Left ventricle myocardium superior (tissue), 1 donor: ENCODE results near the gene PAQR8. TPM values are rescaled to one million over a fixed set of nuclear protein-coding genes. Genes with fewer than 3 reads are reported as not detected.

Source experiments
- ATAC-seq: fragments of 200-7000 bp; cut with Tn5 transposase; one replicate; pipeline ENCODE4 v1.9.1; 2020; ENCODE audit warnings: mild to moderate bottlenecking, moderate library complexity
- DNase-seq: peaks from one replicate; pipeline ENCODE4 v3.0.0-alpha.2; 2020
- intact Hi-C: fragments of 100-400 bp; cut with micrococcal nuclease; formaldehyde crosslinking; loops from one replicate; pipeline ENCODE4 v1.11.0; 2022
- total RNA-seq: library from RNA; stranded (reverse); fragmentation: NEBNext Ultra II Directional; extraction: Animal tissue kit (Norgen Biotek cat#: 25700); gene quantifications from one replicate; pipeline ENCODE4 v1.2.1, GENCODE V29; 2021
- donor health status: DM: no; HTN: yes; CAD: no; lungs with severe emphysema.

PAQR8 gene
- total RNA-seq, 1 donor from 2014 or later = 1.8 TPM

GRCh38 chr6:52341561-52342260, 20.2 kb upstream of the PAQR8 start:
- intact Hi-C loops = no loop called here
- DNase-seq = no peak
- ATAC-seq = no peak

DNA sequence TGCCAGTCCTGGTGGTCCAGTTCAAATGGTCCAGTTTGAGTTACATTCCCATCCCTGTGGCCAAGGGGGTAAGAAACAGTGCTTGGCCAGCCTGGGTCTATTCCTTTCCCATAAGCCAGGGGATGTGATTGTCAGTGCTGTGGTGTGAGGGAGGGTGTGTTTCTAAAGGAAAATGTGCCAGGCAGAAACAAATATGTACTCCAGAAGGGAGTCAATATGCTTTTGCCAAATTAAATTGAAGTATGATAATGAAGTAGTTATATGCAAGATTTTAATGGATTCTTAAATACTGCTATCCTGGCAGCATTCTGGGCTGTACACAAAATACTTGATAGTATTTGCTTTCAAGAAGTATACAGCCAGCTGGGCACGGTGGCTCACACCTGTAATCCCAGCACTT, 16.6 kb upstream of the PAQR8 start:
- ATAC-seq (no peak), DNase-seq (no peak)
- intact Hi-C loops = no loop called here

GRCh38 chr6:52346503-52346902, 15.4 kb upstream of the PAQR8 start:
- DNase-seq (no peak), ATAC-seq (no peak)
- intact Hi-C loops = no loop called here

GRCh38 chr6:52347818-52348217, 14.1 kb upstream of the PAQR8 start:
- ATAC-seq (no peak), DNase-seq (no peak)
- intact Hi-C loops = no loop called here

DNA sequence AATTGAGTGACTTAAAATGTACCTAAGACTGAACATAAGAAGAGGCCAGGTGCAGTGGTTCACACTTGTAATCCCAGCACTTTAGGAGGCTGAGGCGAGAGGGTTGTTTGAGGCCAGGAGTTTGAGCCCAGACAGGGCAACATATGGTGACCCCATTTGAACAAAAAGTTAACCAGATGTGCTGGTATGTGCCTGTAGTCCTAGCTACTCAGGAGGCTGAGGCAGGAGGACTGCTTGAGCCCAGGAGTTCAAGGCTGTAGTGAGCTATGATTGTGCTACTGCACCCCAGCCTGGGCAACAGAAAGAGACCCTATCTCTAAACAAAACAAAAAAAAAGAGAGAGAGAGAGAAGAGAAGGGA, 10.1 kb upstream of the PAQR8 start:
- ATAC-seq (no peak), DNase-seq (no peak)
- intact Hi-C loops = no loop called here

- DNase-seq (no peak), ATAC-seq (peak; percentile 63)
- intact Hi-C loops = no loop called here
Observed at GRCh38 chr6:52352239-52353018, 9.5 kb upstream of the PAQR8 start.

- DNase-seq = no peak
- intact Hi-C loops = no loop called here
- no peak for ATAC-seq
Observed at GRCh38 chr6:52356017-52356416, 5.9 kb upstream of the PAQR8 start.

- ATAC-seq (no peak), DNase-seq (no peak)
- intact Hi-C loops = no loop called here
Observed at GRCh38 chr6:52359403-52359802, 2.5 kb upstream of the PAQR8 start.

DNA sequence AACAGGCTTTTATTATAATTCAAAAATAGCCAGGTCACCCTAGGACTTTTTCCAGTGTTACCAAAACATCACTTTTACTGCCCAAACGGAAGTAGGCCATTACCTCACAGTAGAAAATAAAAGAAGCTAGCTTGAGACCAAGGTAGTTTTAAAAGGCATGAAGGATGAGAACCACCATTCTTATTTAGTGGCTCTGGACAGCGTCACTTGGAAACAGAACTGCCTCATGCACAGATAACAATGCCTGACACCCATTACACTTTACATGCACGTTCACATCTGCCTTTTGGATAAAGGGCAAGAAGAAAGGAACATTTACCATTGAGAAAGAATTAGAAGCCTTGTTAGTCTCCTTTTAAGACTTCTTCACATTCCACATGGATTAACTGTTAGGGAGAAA, 1.9 kb upstream of the PAQR8 start:
- DNase-seq (no peak), ATAC-seq (no peak)
- intact Hi-C loops = no loop called here

DNA sequence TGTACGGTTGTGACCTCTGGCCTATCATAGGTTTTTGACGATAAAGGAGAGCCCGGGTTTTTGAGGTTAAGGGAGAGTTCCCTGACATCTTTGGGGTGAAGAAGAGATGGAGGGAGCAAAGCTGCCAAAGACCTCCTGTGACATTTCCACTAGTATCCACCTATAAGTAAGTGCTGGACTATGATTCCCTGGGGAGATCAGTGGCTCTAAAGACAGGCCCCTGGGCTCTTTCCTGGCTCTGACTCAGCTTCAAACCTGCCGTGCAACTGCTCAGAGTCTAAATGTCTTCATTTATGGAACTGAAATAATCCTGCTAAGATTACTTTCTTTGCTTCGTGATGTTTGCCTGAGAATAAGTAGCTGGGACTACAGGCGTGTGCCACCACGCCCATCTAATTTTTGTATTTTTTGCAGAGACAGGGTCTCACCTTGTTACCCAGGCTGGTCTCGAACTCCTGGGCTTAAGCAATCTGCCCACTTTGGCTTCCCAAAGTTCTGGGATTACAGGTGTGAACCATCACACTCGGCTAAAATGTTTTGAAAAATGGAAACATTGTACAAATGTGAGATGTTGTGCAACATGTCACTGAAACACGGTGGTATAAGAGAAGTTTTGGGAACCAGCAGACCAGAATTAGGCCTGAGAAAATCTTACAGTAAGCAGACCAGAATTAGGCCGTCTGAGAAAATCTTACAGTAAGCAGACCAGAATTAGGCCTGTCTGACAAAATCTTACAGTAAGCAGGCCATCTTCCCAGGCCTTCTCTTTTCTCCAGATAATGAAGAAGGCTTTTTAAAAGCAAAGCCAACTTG, 1.1 kb upstream of the PAQR8 start:
- no peak for ATAC-seq
- DNase-seq = no peak
- intact Hi-C loops = no loop called here

GRCh38 chr6:52361414-52361944, 472 bp upstream of the PAQR8 start:
- ATAC-seq (peak; percentile 53), DNase-seq (peak; percentile 40)
- intact Hi-C loops = no loop called here

DNA sequence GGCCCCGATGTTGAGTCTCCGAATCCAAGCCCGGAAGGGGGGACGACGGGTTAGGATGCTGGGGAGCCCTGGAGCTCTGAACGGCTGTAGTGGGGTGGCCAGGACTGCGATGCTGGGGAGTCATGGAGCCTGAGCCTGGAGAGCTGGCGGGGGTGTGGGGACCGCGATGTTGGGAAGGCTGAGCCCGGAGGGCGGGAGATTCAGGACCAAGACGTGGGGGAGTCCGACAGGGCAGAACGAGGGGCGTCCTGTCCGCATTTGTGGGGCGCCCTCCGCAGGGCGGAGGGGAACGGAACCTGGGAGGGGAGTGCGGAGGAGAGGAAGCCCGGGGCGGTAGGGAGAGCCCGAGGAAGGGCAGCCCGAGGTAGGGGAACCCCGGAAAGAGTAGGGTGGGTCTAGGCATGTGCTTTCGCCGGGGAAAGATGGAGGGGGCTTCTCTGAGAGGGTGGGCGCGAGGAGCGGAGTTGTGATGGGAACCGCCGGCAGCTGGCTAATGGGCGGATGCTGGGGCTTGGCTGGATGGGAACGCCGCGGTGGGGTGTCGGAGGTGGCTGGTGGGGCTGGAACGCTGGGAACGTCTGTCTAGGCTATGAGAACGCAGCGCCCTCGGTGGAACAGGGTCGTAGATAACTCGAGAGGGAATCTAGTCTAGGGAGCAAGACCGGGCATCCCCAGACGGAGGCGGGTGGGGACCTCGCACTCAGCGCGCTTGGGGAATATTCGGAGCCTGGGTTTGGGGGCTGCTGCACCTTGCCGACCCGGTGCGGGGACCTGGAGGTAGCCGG, 684 bp downstream of the PAQR8 start:
- intact Hi-C loops = no loop called here
- DNase-seq = peak; percentile 46
- ATAC-seq = peak; percentile 38

DNA sequence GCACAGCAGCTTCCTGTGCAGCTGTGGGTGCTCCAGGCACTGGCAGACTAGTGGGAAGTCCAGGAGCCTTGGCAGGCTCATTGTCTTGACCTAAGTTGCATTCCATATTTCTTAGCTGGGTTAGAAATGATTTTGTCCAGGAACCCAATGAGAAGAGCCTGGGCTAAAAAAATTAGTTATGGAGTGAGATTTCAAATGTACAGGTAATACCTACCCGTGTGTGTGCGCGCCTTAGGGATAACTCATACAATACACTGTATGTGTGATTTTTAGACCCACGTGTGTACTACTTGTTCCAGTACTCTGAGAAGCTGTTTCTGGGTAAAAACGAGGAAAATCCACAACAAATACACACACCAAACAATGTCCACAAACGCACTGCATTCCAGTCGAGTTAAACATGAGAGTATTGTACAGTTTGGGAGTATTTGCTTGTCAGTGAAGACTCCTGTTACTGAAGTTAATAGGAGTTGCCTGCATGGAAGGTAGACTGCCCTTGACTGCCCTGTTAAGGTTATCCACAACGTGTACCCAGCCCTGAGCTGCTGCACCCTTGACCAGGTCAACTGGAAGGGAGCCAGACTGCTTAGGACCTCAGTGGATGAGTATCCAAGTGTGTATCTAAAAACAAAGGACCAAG, 1.4 kb downstream of the PAQR8 start:
- intact Hi-C loops = no loop called here
- DNase-seq (no peak), ATAC-seq (no peak)

GRCh38 chr6:52364480-52365166, 2.7 kb downstream of the PAQR8 start:
- no peak for DNase-seq
- intact Hi-C loops = no loop called here
- ATAC-seq = no peak

DNA sequence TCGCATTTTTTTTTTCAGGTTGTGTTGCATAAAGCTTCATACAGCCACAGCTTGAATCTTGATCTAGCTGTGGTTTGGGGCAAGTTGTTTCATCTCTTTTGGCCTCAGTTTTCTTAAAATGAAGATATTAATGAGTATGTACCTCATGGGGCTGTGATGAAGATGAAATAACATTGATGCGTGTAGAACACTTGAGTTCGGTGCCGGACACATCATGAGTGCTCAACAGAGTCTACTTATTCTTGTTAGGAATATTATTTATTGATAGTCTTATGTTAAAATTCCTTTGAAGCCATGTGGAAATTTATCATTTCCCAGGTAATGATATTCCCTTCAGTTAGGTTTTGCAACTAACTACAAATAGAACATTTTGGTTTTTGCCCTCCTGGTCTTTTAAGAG, 3.4 kb downstream of the PAQR8 start:
- intact Hi-C loops = no loop called here
- no peak for ATAC-seq
- no peak for DNase-seq

- intact Hi-C loops = no loop called here
- no peak for ATAC-seq
- no peak for DNase-seq
Observed at GRCh38 chr6:52365866-52366540, 4.1 kb downstream of the PAQR8 start.

- no peak for DNase-seq
- ATAC-seq = no peak
- intact Hi-C loops = no loop called here
Observed at GRCh38 chr6:52368002-52368401, 6.1 kb downstream of the PAQR8 start.

DNA sequence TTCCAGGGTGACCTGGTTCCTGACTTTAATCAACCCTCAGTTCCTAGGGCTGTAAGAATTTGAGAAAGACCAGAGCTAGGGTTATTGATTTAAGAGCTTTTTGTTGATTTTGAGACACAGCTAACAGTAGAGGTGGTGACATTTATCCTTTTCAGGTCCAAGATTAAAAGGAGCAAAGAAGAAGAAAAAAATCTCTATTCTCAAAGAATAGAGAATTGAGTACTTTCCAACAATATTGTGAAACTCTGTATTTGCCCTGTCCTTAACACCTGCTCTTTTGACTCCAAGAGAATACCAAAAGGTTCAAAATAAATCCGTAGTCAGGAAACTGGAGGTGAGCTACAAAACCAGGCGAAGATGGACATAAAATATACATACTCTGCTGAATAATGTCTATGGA, 7.3 kb downstream of the PAQR8 start:
- DNase-seq = no peak
- ATAC-seq = no peak
- intact Hi-C loops = no loop called here
